HEK293 (cell line): ENCODE results near the gene GPR148.
A peak's percentile ranks its signal among the peaks of the same experiment; 100 is the strongest.

Experiments
- CTCF ChIA-PET: fragments of 350-600 bp; formaldehyde crosslinking; extraction: SDS; loops from one replicate; lab custom pipeline; 2021; ENCODE audit warnings: antibody characterized with exemption; lab: Yijun Ruan, JAX
- POLR2A ChIA-PET: fragments of 300-600 bp; formaldehyde crosslinking; extraction: SDS; loops from one replicate; lab custom pipeline; 2020; ENCODE audit warnings: antibody characterized with exemption, inconsistent platforms; lab: Yijun Ruan, JAX
- H3K27ac ChIP-seq: fragments of 200-500 bp; sonication (Bioruptor generic); 2 replicates; pipeline ENCODE4 v1.5.1; 2014; ENCODE audit warnings: low read depth, low read length, control low read depth, inconsistent platforms; ENCODE audit errors: extremely low read depth
- H3K36me3 ChIP-seq, 2 experiments: fragments of 200-500 bp in 1 of 2; sonication (Bioruptor generic) in 1 of 2; 1 replicate in 1 of 2; 2 replicates in 1 of 2; pipeline ENCODE4 v1.5.1; 2014 to 2017; ENCODE audit warnings: inconsistent platforms in 2 of 2, low read length in 2 of 2; ENCODE audit not compliant: control insufficient read depth in 2 of 2, insufficient read depth in 1 of 2
- H3K4me1 ChIP-seq: fragments of 200-500 bp; sonication (Bioruptor generic); 2 replicates; pipeline ENCODE4 v1.5.1; 2014; ENCODE audit warnings: mild to moderate bottlenecking, low read length, inconsistent platforms; ENCODE audit not compliant: control insufficient read depth, insufficient read depth
- H3K4me3 ChIP-seq: 2 replicates; pipeline ENCODE4 v1.5.1; 2011; ENCODE audit warnings: low read depth, mild to moderate bottlenecking, control low read depth, low read length, moderate library complexity
- H3K9me3 ChIP-seq: fragments of 200-500 bp; sonication (Bioruptor generic); 2 replicates; pipeline ENCODE4 v1.5.1; 2014; ENCODE audit warnings: low read depth, low read length, inconsistent platforms; ENCODE audit not compliant: control insufficient read depth, insufficient read depth
- GLIS1 ChIP-seq: fragments of 450-650 bp; formaldehyde crosslinking; IDR thresholded peaks from 2 replicates; pipeline ENCODE4 v1.5.1; 2016; ENCODE audit warnings: missing biosample characterization, missing genetic modification characterization
- GLIS2 ChIP-seq: fragments of 450-650 bp; formaldehyde crosslinking; IDR thresholded peaks from 2 replicates; pipeline ENCODE4 v1.5.1; 2016; ENCODE audit warnings: missing biosample characterization, missing genetic modification characterization
- KLF9 ChIP-seq: fragments of 450-650 bp; formaldehyde crosslinking; IDR thresholded peaks from 2 replicates; pipeline ENCODE4 v1.5.1; 2016; ENCODE audit warnings: missing biosample characterization, missing genetic modification characterization, low read depth
- PATZ1 ChIP-seq: fragments of 450-650 bp; formaldehyde crosslinking; IDR thresholded peaks from 2 replicates; pipeline ENCODE4 v1.5.1; 2016; ENCODE audit warnings: missing biosample characterization, missing genetic modification characterization
- PRDM1 ChIP-seq: fragments of 450-650 bp; formaldehyde crosslinking; IDR thresholded peaks from 2 replicates; pipeline ENCODE4; 2016; ENCODE audit warnings: missing biosample characterization, missing genetic modification characterization
- ZIC2 ChIP-seq: fragments of 450-650 bp; formaldehyde crosslinking; IDR thresholded peaks from 2 replicates; pipeline ENCODE4 v1.5.1; 2016; ENCODE audit warnings: missing biosample characterization, missing genetic modification characterization
- ZNF266 ChIP-seq: fragments of 450-650 bp; formaldehyde crosslinking; IDR thresholded peaks from 2 replicates; pipeline ENCODE4 v1.5.1; 2016; ENCODE audit warnings: missing biosample characterization, missing genetic modification characterization, low read depth
- ZNF311 ChIP-seq: fragments of 450-650 bp; formaldehyde crosslinking; IDR thresholded peaks from 2 replicates; pipeline ENCODE4 v1.5.1; 2017; ENCODE audit warnings: missing biosample characterization, missing genetic modification characterization, borderline replicate concordance
- ZNF324 ChIP-seq: fragments of 450-650 bp; formaldehyde crosslinking; IDR thresholded peaks from 2 replicates; pipeline ENCODE4 v1.5.1; 2016; ENCODE audit warnings: missing biosample characterization, missing genetic modification characterization
- ZNF335 ChIP-seq: fragments of 450-650 bp; formaldehyde crosslinking; conservative IDR thresholded peaks from 2 replicates; pipeline ENCODE4 v1.5.1; 2016; ENCODE audit warnings: missing biosample characterization, missing genetic modification characterization
- ZNF529 ChIP-seq: fragments of 450-650 bp; formaldehyde crosslinking; IDR thresholded peaks from 2 replicates; pipeline ENCODE4 v1.5.1; 2017; ENCODE audit warnings: missing genetic modification characterization, missing biosample characterization; ENCODE audit not compliant: insufficient replicate concordance
- ZNF600 ChIP-seq: fragments of 450-650 bp; formaldehyde crosslinking; IDR thresholded peaks from 2 replicates; pipeline ENCODE4 v1.5.1; 2016; ENCODE audit warnings: missing biosample characterization, missing genetic modification characterization
- ZNF692 ChIP-seq: fragments of 450-650 bp; formaldehyde crosslinking; IDR thresholded peaks from 2 replicates; pipeline ENCODE4 v1.5.1; 2016; ENCODE audit warnings: missing biosample characterization, missing genetic modification characterization
- ZNF785 ChIP-seq: fragments of 450-650 bp; formaldehyde crosslinking; IDR thresholded peaks from 2 replicates; pipeline ENCODE4 v1.5.1; 2016; ENCODE audit warnings: missing biosample characterization, missing genetic modification characterization
- ZSCAN4 ChIP-seq: fragments of 450-650 bp; formaldehyde crosslinking; IDR thresholded peaks from 2 replicates; pipeline ENCODE4 v1.5.1; 2017; ENCODE audit warnings: missing biosample characterization, missing genetic modification characterization
- TF ChIP-seq, protein P1 (sequence below): fragments of 450-650 bp; formaldehyde crosslinking; IDR thresholded peaks from 2 replicates; pipeline ENCODE4 v1.5.1; 2017; ENCODE audit warnings: missing biosample characterization, mild to moderate bottlenecking, missing genetic modification characterization, moderate library complexity
- TF ChIP-seq, protein P2 (sequence below): fragments of 450-650 bp; formaldehyde crosslinking; IDR thresholded peaks from 2 replicates; pipeline ENCODE4 v1.5.1; 2016; ENCODE audit warnings: missing biosample characterization, missing genetic modification characterization
- TF ChIP-seq, protein P3 (sequence below): fragments of 450-650 bp; formaldehyde crosslinking; IDR thresholded peaks from 2 replicates; pipeline ENCODE4 v1.5.1; 2016; ENCODE audit warnings: missing biosample characterization, missing genetic modification characterization

The GPR148 gene

DNA sequence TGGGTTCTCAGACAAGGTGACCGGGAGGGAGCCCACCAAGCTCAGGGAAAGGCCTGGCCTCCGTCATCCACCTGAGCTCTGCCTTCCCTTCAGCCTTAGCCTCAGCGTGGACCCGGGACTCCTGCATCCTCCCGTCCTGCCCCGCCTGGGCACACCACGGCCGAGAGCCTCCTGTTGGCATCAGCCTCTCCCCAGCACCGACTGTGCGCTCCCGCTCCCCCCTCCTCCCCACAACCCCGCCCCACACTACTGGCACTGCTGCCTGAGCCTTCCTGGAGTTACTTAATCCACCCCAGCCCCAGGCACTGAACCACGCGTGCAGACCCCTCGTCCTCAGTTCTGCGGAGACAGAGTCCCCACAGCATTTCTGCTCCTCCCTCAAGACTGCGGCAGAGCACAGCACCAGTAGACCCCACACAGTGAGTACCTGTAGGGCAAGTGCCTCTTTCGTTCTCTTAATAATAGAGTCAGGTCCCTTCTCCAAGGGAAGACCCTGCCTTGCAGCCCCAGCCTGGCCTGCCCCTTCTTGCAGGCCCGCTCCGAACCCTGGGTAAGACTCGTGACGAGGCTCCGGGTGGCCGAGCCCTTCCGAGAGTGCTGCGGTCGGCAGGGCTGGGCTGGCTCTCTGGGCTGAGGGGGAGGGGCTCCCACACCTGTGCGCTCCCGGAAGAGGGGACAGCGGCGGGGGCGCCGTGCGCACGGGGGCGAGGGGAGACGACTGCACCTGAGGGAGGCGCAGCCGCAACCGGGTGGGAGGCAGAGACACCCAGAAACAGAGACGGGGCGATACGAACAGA is 26.6 kb downstream of the GPR148 start, which contains the start of gene AMER3 (continued):
- TF ChIP-seq ZNF692 (tag by site-specific recombination) (no peak), ZNF600 (0 out of 2 replicates have a peak, but pooled peaks have one; percentile 9), ZNF785 (tag by site-specific recombination) (no peak), KLF9 (tag by site-specific recombination) (0 out of 2 replicates have a peak, but pooled peaks have one; percentile 21), PATZ1 (no peak), GLIS2 (tag by site-specific recombination) (peak; percentile 11; the same call in 1 of the 2 replicates)
- TF ChIP-seq, protein P1, sequence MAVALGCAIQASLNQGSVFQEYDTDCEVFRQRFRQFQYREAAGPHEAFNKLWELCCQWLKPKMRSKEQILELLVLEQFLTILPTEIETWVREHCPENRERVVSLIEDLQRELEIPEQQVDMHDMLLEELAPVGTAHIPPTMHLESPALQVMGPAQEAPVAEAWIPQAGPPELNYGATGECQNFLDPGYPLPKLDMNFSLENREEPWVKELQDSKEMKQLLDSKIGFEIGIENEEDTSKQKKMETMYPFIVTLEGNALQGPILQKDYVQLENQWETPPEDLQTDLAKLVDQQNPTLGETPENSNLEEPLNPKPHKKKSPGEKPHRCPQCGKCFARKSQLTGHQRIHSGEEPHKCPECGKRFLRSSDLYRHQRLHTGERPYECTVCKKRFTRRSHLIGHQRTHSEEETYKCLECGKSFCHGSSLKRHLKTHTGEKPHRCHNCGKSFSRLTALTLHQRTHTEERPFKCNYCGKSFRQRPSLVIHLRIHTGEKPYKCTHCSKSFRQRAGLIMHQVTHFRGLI (tag by site-specific recombination) = peak; percentile 67; the same call in 1 of the 2 replicates

DNA sequence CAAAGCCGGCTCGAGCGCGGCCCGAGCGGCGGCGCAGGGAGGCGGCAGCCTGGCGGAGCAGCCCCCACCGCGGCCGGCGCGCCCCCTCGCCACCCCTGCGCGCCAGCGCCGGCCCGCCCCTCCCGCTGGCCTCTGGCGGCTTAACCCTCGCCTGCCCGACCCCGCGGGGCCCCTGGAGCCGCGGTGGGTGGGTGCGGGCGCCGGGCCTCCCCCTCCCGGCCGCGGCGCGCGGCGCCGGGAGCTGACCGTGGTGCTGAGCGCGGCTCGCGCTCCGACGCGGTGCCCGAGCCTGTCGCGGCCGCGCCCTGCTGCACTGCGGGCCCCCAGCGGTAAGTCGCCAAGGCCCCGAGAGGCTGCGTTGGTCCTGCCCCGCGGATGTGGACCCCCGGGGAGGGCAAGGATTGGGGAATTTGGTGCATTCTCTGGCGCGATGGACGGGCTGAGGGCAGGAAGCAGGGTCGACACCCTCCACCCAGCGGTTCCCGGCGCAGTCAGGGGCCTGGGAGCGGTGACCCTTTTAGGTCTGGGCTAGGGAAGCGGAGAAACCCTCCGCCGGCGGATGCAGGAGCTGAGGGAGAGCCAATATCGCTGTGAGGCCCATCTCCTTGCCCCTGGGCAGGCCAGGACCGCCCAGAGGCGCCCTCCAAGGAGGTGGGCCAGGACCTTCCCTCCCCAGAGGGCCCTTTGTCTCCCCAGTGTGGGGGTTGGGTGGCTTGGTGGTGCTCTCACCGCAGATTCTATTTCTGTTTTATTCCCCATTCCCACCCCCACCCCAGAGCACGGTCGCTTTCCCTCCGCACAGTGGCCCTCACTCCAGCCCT is 27.4 kb downstream of the GPR148 start:
- H3K4me1 ChIP-seq = peaks cover 4% of the 10 kb centered on the region; the same call in 1 of the 2 replicates
- CTCF ChIA-PET = no interaction called here
- H3K4me3 ChIP-seq = peak overlapping the region; percentile 50
- no peak overlapping the region for H3K27ac ChIP-seq
- H3K9me3 ChIP-seq = no peaks in the 10 kb centered on the region
- H3K36me3 ChIP-seq = no peaks in the 10 kb centered on the region
- POLR2A ChIA-PET = no interaction called here
- TF ChIP-seq, protein P2, sequence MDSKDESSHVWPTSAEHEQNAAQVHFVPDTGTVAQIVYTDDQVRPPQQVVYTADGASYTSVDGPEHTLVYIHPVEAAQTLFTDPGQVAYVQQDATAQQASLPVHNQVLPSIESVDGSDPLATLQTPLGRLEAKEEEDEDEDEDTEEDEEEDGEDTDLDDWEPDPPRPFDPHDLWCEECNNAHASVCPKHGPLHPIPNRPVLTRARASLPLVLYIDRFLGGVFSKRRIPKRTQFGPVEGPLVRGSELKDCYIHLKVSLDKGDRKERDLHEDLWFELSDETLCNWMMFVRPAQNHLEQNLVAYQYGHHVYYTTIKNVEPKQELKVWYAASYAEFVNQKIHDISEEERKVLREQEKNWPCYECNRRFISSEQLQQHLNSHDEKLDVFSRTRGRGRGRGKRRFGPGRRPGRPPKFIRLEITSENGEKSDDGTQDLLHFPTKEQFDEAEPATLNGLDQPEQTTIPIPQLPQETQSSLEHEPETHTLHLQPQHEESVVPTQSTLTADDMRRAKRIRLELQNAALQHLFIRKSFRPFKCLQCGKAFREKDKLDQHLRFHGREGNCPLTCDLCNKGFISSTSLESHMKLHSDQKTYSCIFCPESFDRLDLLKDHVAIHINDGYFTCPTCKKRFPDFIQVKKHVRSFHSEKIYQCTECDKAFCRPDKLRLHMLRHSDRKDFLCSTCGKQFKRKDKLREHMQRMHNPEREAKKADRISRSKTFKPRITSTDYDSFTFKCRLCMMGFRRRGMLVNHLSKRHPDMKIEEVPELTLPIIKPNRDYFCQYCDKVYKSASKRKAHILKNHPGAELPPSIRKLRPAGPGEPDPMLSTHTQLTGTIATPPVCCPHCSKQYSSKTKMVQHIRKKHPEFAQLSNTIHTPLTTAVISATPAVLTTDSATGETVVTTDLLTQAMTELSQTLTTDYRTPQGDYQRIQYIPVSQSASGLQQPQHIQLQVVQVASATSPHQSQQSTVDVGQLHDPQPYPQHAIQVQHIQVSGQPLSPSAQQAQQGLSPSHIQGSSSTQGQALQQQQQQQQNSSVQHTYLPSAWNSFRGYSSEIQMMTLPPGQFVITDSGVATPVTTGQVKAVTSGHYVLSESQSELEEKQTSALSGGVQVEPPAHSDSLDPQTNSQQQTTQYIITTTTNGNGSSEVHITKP (tag by site-specific recombination) = no peak
- TF ChIP-seq ZNF311 (tag by site-specific recombination) (no peak), PRDM1 (tag by site-specific recombination) (no peak), GLIS1 (tag by site-specific recombination) (peak; percentile 61), ZSCAN4 (tag by site-specific recombination) (no peak), ZIC2 (tag by site-specific recombination) (peak; percentile 44), ZNF266 (no peak), ZNF324 (tag by site-specific recombination) (no peak), ZNF529 (tag by site-specific recombination) (no peak), ZNF335 (tag by site-specific recombination) (peak; percentile 62; the same call in 1 of the 2 replicates)
- TF ChIP-seq, protein P3, sequence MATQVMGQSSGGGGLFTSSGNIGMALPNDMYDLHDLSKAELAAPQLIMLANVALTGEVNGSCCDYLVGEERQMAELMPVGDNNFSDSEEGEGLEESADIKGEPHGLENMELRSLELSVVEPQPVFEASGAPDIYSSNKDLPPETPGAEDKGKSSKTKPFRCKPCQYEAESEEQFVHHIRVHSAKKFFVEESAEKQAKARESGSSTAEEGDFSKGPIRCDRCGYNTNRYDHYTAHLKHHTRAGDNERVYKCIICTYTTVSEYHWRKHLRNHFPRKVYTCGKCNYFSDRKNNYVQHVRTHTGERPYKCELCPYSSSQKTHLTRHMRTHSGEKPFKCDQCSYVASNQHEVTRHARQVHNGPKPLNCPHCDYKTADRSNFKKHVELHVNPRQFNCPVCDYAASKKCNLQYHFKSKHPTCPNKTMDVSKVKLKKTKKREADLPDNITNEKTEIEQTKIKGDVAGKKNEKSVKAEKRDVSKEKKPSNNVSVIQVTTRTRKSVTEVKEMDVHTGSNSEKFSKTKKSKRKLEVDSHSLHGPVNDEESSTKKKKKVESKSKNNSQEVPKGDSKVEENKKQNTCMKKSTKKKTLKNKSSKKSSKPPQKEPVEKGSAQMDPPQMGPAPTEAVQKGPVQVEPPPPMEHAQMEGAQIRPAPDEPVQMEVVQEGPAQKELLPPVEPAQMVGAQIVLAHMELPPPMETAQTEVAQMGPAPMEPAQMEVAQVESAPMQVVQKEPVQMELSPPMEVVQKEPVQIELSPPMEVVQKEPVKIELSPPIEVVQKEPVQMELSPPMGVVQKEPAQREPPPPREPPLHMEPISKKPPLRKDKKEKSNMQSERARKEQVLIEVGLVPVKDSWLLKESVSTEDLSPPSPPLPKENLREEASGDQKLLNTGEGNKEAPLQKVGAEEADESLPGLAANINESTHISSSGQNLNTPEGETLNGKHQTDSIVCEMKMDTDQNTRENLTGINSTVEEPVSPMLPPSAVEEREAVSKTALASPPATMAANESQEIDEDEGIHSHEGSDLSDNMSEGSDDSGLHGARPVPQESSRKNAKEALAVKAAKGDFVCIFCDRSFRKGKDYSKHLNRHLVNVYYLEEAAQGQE (tag by site-specific recombination) = peak; percentile 74
